ENCODE data around the gene HLF.

DNA sequence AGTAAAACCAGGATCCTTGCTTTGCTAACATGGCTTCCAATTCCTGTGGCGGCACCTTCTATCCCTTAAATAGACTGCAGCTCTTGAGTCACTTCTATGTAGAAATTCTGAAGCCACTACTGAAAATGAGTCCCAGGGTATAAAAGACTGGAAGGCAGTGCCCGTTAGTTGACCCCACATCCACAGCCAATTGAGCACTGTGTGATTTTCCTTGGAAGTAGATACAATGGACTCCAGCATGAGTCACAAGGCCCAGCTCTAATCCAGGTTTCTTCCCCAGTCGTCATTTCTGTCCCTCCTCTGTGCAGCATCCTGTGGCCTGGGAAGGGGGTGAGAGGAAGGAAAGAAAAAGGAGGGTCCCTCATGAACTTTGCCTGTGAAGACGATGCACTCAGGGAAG, 69.5 kb downstream of the HLF start:
- TF ChIP-seq, protein P1, sequence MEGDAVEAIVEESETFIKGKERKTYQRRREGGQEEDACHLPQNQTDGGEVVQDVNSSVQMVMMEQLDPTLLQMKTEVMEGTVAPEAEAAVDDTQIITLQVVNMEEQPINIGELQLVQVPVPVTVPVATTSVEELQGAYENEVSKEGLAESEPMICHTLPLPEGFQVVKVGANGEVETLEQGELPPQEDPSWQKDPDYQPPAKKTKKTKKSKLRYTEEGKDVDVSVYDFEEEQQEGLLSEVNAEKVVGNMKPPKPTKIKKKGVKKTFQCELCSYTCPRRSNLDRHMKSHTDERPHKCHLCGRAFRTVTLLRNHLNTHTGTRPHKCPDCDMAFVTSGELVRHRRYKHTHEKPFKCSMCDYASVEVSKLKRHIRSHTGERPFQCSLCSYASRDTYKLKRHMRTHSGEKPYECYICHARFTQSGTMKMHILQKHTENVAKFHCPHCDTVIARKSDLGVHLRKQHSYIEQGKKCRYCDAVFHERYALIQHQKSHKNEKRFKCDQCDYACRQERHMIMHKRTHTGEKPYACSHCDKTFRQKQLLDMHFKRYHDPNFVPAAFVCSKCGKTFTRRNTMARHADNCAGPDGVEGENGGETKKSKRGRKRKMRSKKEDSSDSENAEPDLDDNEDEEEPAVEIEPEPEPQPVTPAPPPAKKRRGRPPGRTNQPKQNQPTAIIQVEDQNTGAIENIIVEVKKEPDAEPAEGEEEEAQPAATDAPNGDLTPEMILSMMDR (IDR thresholded peaks at IDR 0.05; ENCODE audit: low read length) = no peak
- no peak for TF ChIP-seq EZH2phosphoT487 (IDR thresholded peaks at IDR 0.05; ENCODE audit: low read length)

Measured in MM.1S (cell line).